Ecto neural progenitor cell (in vitro differentiated cells): ENCODE results near the gene INSR.
"Not testable (repeated sequence)": the region's sequence is repeated elsewhere in the genome, so short reads cannot be mapped to it uniquely, and the experiment has no call there.

Experiments
- DNase-seq: peaks from one replicate; pipeline ENCODE4 v3.0.0-alpha.2; 2018; ENCODE audit warnings: low spot score

Gene INSR

GRCh38 chr19:7293762-7294557, at the start of gene INSR:
Gene INSR, minus strand, starts transcription at chr19:7294414. Its CDS starts 523 bp downstream, at chr19:7293891.
- DNase-seq, result peak; percentile 89

- DNase-seq, result no peak
These were observed 47.9 kb upstream of the INSR start for GRCh38 chr19:7342143-7342542.

- DNase-seq, result peak; percentile 92
These were observed 47.0 kb upstream of the INSR start for GRCh38 chr19:7340959-7341837.

- DNase-seq, result no peak
These were observed 43.4 kb upstream of the INSR start for GRCh38 chr19:7337380-7338194.

GRCh38 chr19:7336321-7336973, 42.2 kb upstream of the INSR start:
- no peak for DNase-seq

GRCh38 chr19:7333198-7334118, 39.2 kb upstream of the INSR start:
- DNase-seq, result no peak

GRCh38 chr19:7331446-7331845, 37.2 kb upstream of the INSR start:
- DNase-seq, result no peak

- DNase-seq, result no peak
These were observed 34.4 kb upstream of the INSR start for GRCh38 chr19:7328647-7329046.

- no peak for DNase-seq
These were observed 33.6 kb upstream of the INSR start for GRCh38 chr19:7327802-7328201.

GRCh38 chr19:7326105-7326877, 32.1 kb upstream of the INSR start:
- no peak for DNase-seq

GRCh38 chr19:7318176-7318575, 24.0 kb upstream of the INSR start:
- no peak for DNase-seq

GRCh38 chr19:7312816-7313215, 18.6 kb upstream of the INSR start:
- no peak for DNase-seq

GRCh38 chr19:7311911-7312310, 17.7 kb upstream of the INSR start:
- no peak for DNase-seq

- DNase-seq, result not testable (repeated sequence)
These were observed 14.1 kb upstream of the INSR start for GRCh38 chr19:7308327-7308726.

- DNase-seq, result no peak
These were observed 13.5 kb upstream of the INSR start for GRCh38 chr19:7307590-7308218.

- no peak for DNase-seq
These were observed 10.0 kb upstream of the INSR start for GRCh38 chr19:7304200-7304599.

GRCh38 chr19:7303470-7303869, 9.3 kb upstream of the INSR start:
- no peak for DNase-seq

- no peak for DNase-seq
These were observed 7.3 kb upstream of the INSR start for GRCh38 chr19:7301525-7301924.

GRCh38 chr19:7297742-7298141, 3.5 kb upstream of the INSR start:
- DNase-seq, result no peak
